GM12864 (cell line): Measurements from ENCODE around the gene PLAC1.

ENCODE experiments used
- DNase-seq: peaks from one replicate; pipeline ENCODE4 v3.0.0-alpha.2; 2011; ENCODE audit warnings: low read depth
- H3K4me3 ChIP-seq: 2 replicates; pipeline ENCODE4 v1.5.1; 2011; ENCODE audit warnings: mild to moderate bottlenecking, low read depth, low read length, control low read depth
- CTCF ChIP-seq: IDR thresholded peaks from 2 replicates; pipeline ENCODE4 v1.5.1; 2011; ENCODE audit warnings: low read depth, mild to moderate bottlenecking, moderate library complexity, low read length, control low read depth, inconsistent platforms; ENCODE audit errors: missing control alignments

The PLAC1 gene

GRCh38 chrX:134624046-134624430 is 34.2 kb downstream of the PLAC1 start:
- DNase-seq: no peak
- no peak for TF ChIP-seq CTCF
- no peak overlapping the region for H3K4me3 ChIP-seq

- H3K4me3 ChIP-seq: no peak overlapping the region
- no peak for TF ChIP-seq CTCF
- DNase-seq: no peak
Measured at GRCh38 chrX:134623293-134624045, 34.8 kb downstream of the PLAC1 start.

GRCh38 chrX:134622813-134623185 is 35.5 kb downstream of the PLAC1 start:
- TF ChIP-seq CTCF: no peak
- H3K4me3 ChIP-seq: no peak overlapping the region
- no peak for DNase-seq

- no peak overlapping the region for H3K4me3 ChIP-seq
- peak; percentile 47 for DNase-seq
- no peak for TF ChIP-seq CTCF
Measured at GRCh38 chrX:134622056-134622812, 36.0 kb downstream of the PLAC1 start.

- DNase-seq: no peak
- H3K4me3 ChIP-seq: no peak overlapping the region
- no peak for TF ChIP-seq CTCF
Measured at GRCh38 chrX:134619838-134620237, 38.4 kb downstream of the PLAC1 start.

- no peak for DNase-seq
- no peak for TF ChIP-seq CTCF
- H3K4me3 ChIP-seq: no peak overlapping the region
Measured at GRCh38 chrX:134613396-134613795, 44.9 kb downstream of the PLAC1 start.
